Mesenchymal stem cell (in vitro differentiated cells and primary cell): ENCODE results near the gene SPATA3.

Source experiments
- DNase-seq: peaks from one replicate; pipeline ENCODE4 v3.0.0-alpha.2; 2013
- H2AFZ ChIP-seq: one replicate; pipeline ENCODE4 v1.6.1; 2013; ENCODE audit warnings: low read depth, mild to moderate bottlenecking, control low read depth, inconsistent platforms, low read length, moderate library complexity
- H2AK5ac ChIP-seq: 2 replicates; pipeline ENCODE4 v1.6.1; 2013; ENCODE audit warnings: low read length, moderate library complexity, mild to moderate bottlenecking, inconsistent platforms; ENCODE audit not compliant: severe bottlenecking
- H2BK120ac ChIP-seq: one replicate; pipeline ENCODE4 v1.6.1; 2013; ENCODE audit warnings: low read depth, mild to moderate bottlenecking, inconsistent platforms, low read length, moderate library complexity
- H2BK12ac ChIP-seq, 2 experiments: one replicate each; pipeline ENCODE4 v1.6.1; 2013; ENCODE audit warnings: inconsistent platforms in 2 of 2, low read length in 2 of 2, mild to moderate bottlenecking in 2 of 2, moderate library complexity in 2 of 2, control low read depth in 1 of 2
- H2BK15ac ChIP-seq: one replicate; pipeline ENCODE4 v1.6.1; 2013; ENCODE audit warnings: mild to moderate bottlenecking, low read depth, inconsistent platforms; ENCODE audit not compliant: poor library complexity, severe bottlenecking
- H2BK5ac ChIP-seq: 2 replicates; pipeline ENCODE4 v1.6.1; 2013; ENCODE audit warnings: low read depth, mild to moderate bottlenecking, low read length, control low read depth, inconsistent platforms; ENCODE audit not compliant: poor library complexity, severe bottlenecking
- H3K14ac ChIP-seq, 2 experiments: one replicate each; pipeline ENCODE4 v1.6.1; 2013; ENCODE audit warnings: inconsistent platforms in 2 of 2, low read length in 2 of 2, control low read depth in 1 of 2, mild to moderate bottlenecking in 1 of 2, moderate library complexity in 1 of 2
- H3K18ac ChIP-seq, 2 experiments: one replicate each; pipeline ENCODE4 v1.6.1; 2013; ENCODE audit warnings: inconsistent platforms in 2 of 2, low read length in 2 of 2, control low read depth in 1 of 2, low read depth in 1 of 2, mild to moderate bottlenecking in 1 of 2
- H3K23ac ChIP-seq, 2 experiments: one replicate each; pipeline ENCODE4 v1.6.1; 2013; ENCODE audit warnings: inconsistent platforms in 2 of 2, low read length in 2 of 2, mild to moderate bottlenecking in 2 of 2, moderate library complexity in 2 of 2, control low read depth in 1 of 2
- H3K27ac ChIP-seq: 2 replicates; pipeline ENCODE4 v1.5.1; 2013; ENCODE audit warnings: mild to moderate bottlenecking, moderate library complexity, low read length, control low read depth, inconsistent platforms; ENCODE audit not compliant: poor library complexity, severe bottlenecking
- H3K27me3 ChIP-seq, 2 experiments: 2 replicates each; pipeline versions ENCODE4 v1.6.1 to v1.7.0; 2013; ENCODE audit warnings: low read length in 2 of 2, mild to moderate bottlenecking in 2 of 2, moderate library complexity in 2 of 2, control low read depth in 1 of 2, inconsistent platforms in 1 of 2; ENCODE audit not compliant: control insufficient read depth in 1 of 2, insufficient read depth in 1 of 2
- H3K36me3 ChIP-seq, 2 experiments: 2 replicates each; pipeline versions ENCODE4 v1.6.1 to v1.7.0; 2013; ENCODE audit warnings: low read length in 2 of 2, control low read depth in 1 of 2, inconsistent platforms in 1 of 2, low read depth in 1 of 2, mild to moderate bottlenecking in 1 of 2; ENCODE audit not compliant: insufficient read depth in 2 of 2, control insufficient read depth in 1 of 2
- H3K4ac ChIP-seq, 2 experiments: one replicate each; pipeline ENCODE4 v1.6.1; 2013; ENCODE audit warnings: inconsistent platforms in 2 of 2, low read length in 2 of 2, mild to moderate bottlenecking in 2 of 2, moderate library complexity in 2 of 2, control low read depth in 1 of 2, low read depth in 1 of 2
- H3K4me1 ChIP-seq: 2 replicates; pipeline ENCODE4 v1.6.1; 2013; ENCODE audit warnings: low read depth, low read length, control low read depth; ENCODE audit not compliant: control insufficient read depth, insufficient read depth
- H3K4me2 ChIP-seq: 2 replicates; pipeline ENCODE4 v1.6.1; 2013; ENCODE audit warnings: low read length, mild to moderate bottlenecking, inconsistent platforms; ENCODE audit not compliant: poor library complexity, severe bottlenecking
- H3K4me3 ChIP-seq, 2 experiments: 2 replicates each; pipeline versions ENCODE4 v1.5.1 to v1.7.0; 2013; ENCODE audit warnings: low read length in 2 of 2, mild to moderate bottlenecking in 2 of 2, control low read depth in 1 of 2, low read depth in 1 of 2; ENCODE audit not compliant: insufficient read depth in 1 of 2
- H3K79me1 ChIP-seq: replicated peaks from 2 replicates; pipeline ENCODE4 v1.6.1; 2013; ENCODE audit warnings: mild to moderate bottlenecking, control low read depth, low read length, inconsistent platforms; ENCODE audit not compliant: poor library complexity, severe bottlenecking
- H3K9ac ChIP-seq: 2 replicates; pipeline ENCODE4 v1.7.0; 2013; ENCODE audit warnings: mild to moderate bottlenecking, low read length, moderate library complexity
- H3K9me3 ChIP-seq: 2 replicates; pipeline ENCODE4 v1.7.0; 2013; ENCODE audit warnings: mild to moderate bottlenecking, low read length; ENCODE audit not compliant: control insufficient read depth
- H4K8ac ChIP-seq: one replicate; pipeline ENCODE4 v1.6.1; 2013; ENCODE audit warnings: inconsistent platforms, mild to moderate bottlenecking, low read length, moderate library complexity
- H4K91ac ChIP-seq: one replicate; pipeline ENCODE4 v1.6.1; 2013; ENCODE audit warnings: mild to moderate bottlenecking, low read length, inconsistent platforms
- WGBS: methylation state at CpG from one replicate; pipeline ENCODE4 v1.1.7; 2013; ENCODE audit warnings: mixed read lengths; 5-methylcytosine and 5-hydroxymethylcytosine counted together

SPATA3 gene

DNA sequence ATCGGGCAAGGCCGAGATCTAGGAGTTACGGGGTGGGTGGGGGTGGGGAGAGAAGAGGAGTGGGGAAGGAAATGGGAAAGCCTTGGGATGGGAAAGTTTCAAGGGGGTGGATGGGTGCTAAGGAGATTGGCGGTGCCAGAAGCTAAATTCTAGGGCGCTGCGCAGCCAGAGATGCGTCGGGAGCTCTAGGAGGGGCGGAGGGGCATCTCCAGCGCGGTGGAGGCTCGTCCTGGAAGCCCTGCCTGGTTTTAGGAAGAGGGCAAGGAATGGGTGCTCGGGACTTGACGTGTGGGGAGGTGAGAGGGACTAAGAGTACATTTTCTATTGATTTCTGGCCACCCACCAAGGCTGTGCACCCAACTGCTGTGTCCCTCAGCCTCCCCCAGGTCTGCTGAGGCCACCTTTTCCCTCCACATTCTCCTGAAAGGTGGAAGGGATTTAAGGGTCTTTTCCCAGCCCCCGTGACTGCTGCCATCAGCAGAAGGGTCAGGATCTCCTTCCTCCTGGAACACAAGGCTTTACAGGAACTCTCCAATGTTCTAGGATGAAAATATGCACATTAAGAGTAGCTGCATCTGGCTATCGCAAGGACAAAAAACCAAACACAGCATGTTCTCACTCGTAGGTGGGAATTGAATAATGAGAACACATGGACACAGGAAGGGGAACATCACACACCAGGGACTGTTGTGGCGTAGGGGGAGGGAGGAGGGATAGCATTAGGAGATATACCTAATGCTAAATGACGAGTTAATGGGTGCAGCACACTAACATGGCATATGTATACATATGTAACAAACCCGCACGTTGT, 42.8 kb downstream of the SPATA3 start:
- Histone ChIP-seq H3K18ac (no peak overlapping the region), H2BK5ac (no peak overlapping the region), H2AK5ac (no peak overlapping the region), H3K36me3 (peaks cover 0 to 2% of the 10 kb centered on the region in 2 experiments), H3K14ac (no peak overlapping the region), H2BK120ac (no peak overlapping the region), H2BK12ac (no peak overlapping the region), H3K27me3 (peaks cover 69 to 86% of the 10 kb centered on the region in 2 experiments), H4K91ac (no peak overlapping the region), H3K27ac (no peak overlapping the region), H2BK15ac (no peak overlapping the region), H4K8ac (no peak overlapping the region), H3K79me1 (no peaks in the 10 kb centered on the region), H2AFZ (no peak overlapping the region), H3K4me2 (peak overlapping the region; percentile 53), H3K4ac (no peak overlapping the region), H3K4me1 (peaks cover 16% of the 10 kb centered on the region), H3K9me3 (no peaks in the 10 kb centered on the region), H3K9ac (no peak overlapping the region), H3K23ac (no peak overlapping the region), H3K4me3 (no peak overlapping the region)
- 21% methylated on average over 15 of the region's 21 CpGs for WGBS
- no peak for DNase-seq

GRCh38 chr2:231039294-231039664, 43.4 kb downstream of the SPATA3 start:
- no peak overlapping the region for H2BK15ac ChIP-seq
- H2BK5ac ChIP-seq: no peak overlapping the region
- H3K4me3 ChIP-seq: no peak overlapping the region
- peaks cover 0 to 2% of the 10 kb centered on the region in 2 experiments for H3K36me3 ChIP-seq
- H3K23ac ChIP-seq: no peak overlapping the region
- H2AFZ ChIP-seq: no peak overlapping the region
- no peak for DNase-seq
- no peak overlapping the region for H3K18ac ChIP-seq
- WGBS: 95% methylated on average over 5 of the region's 6 CpGs
- no peak overlapping the region for H3K14ac ChIP-seq
- no peak overlapping the region for H3K27ac ChIP-seq
- H3K27me3 ChIP-seq: peaks cover 66 to 84% of the 10 kb centered on the region in 2 experiments
- no peak overlapping the region for H4K8ac ChIP-seq
- no peak overlapping the region for H2BK120ac ChIP-seq
- no peak overlapping the region for H3K4ac ChIP-seq
- peaks cover 13% of the 10 kb centered on the region for H3K4me1 ChIP-seq
- no peak overlapping the region for H4K91ac ChIP-seq
- H3K4me2 ChIP-seq: no peak overlapping the region
- no peak overlapping the region for H2AK5ac ChIP-seq
- H3K9ac ChIP-seq: no peak overlapping the region
- H2BK12ac ChIP-seq: no peak overlapping the region
- no peaks in the 10 kb centered on the region for H3K79me1 ChIP-seq
- H3K9me3 ChIP-seq: no peaks in the 10 kb centered on the region

DNA sequence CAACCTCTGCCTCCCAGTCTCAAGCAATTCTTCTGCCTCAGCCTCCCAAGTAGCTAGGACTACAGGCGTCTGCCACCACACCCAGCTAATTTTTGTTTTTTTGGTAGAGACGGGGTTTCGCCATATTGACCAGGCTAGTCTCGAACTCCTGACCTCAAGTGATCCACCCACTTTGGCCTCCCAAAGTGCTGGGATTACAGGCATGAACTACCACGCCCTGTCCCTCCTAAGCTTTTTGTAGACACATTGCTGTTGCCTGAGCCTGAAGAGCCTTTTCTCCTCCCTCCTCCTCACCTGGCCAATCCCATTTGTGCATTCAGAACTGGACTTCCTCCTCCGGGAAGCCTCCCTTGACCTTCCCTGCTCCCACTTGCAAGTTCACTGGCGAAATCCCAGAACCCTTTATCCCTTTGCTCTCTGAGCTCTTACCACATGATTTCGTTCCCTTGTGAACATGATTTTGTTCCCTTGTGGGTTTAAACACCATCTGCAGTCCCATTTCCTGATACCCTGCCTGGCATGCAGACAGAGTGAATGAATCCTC, 44.0 kb downstream of the SPATA3 start:
- Histone ChIP-seq H4K8ac (no peak overlapping the region), H4K91ac (no peak overlapping the region), H2BK15ac (no peak overlapping the region), H3K79me1 (no peaks in the 10 kb centered on the region), H3K27ac (no peak overlapping the region), H2AFZ (no peak overlapping the region), H3K9ac (no peak overlapping the region), H3K27me3 (peaks cover 61 to 78% of the 10 kb centered on the region in 2 experiments), H3K23ac (no peak overlapping the region), H3K18ac (no peak overlapping the region), H3K4me2 (no peak overlapping the region), H2AK5ac (no peak overlapping the region), H2BK120ac (no peak overlapping the region), H3K9me3 (no peaks in the 10 kb centered on the region), H3K36me3 (peaks cover 0 to 2% of the 10 kb centered on the region in 2 experiments), H3K14ac (no peak overlapping the region), H2BK12ac (no peak overlapping the region), H3K4me1 (peaks cover 13% of the 10 kb centered on the region), H3K4ac (no peak overlapping the region), H3K4me3 (no peak overlapping the region), H2BK5ac (no peak overlapping the region)
- WGBS: 79% methylated on average over 8 of the region's 8 CpGs
- DNase-seq: no peak

DNA sequence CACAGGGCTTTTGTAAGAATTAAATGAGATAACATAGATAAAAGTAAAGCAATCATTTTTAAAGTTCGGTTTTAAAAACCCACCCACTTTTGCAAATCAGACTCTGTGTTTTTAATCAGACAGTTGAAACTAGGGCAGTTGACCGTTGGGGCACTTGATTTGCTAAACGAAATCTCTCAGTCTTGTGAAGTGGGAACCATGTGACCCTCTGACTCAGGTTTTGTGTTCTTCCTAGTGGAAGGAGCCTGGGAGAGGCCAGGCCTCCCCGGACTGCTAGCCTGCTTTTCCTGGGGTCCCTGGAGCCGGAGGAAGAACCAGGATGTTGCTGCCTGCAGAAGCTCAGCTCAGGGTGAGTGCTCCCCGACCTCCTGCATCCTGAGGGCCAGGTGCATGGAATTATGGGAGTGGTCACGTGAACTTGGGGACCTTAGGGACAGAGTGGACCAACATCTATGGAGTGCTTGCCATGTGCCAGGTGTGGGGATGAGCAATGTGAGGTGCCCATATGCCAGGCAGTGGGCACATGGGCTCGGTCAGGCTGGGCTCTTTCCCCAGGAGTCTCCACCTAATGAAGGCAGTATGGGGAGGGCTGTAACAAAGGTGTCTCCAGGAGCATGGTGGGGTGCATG, 45.3 kb downstream of the SPATA3 start:
- H3K4me3 ChIP-seq: no peak overlapping the region
- H3K4ac ChIP-seq: no peak overlapping the region
- H2BK12ac ChIP-seq: no peak overlapping the region
- H4K8ac ChIP-seq: no peak overlapping the region
- peaks cover 51 to 65% of the 10 kb centered on the region in 2 experiments for H3K27me3 ChIP-seq
- no peak overlapping the region for H3K4me2 ChIP-seq
- H3K36me3 ChIP-seq: peaks cover 0 to 2% of the 10 kb centered on the region in 2 experiments
- no peak overlapping the region for H3K14ac ChIP-seq
- H3K9me3 ChIP-seq: no peaks in the 10 kb centered on the region
- H2AFZ ChIP-seq: no peak overlapping the region
- H4K91ac ChIP-seq: peak overlapping the region; percentile 18
- peaks cover 13% of the 10 kb centered on the region for H3K4me1 ChIP-seq
- DNase-seq: peak; percentile 22
- no peaks in the 10 kb centered on the region for H3K79me1 ChIP-seq
- 68% methylated on average over 7 of the region's 8 CpGs for WGBS
- H3K23ac ChIP-seq: no peak overlapping the region
- no peak overlapping the region for H2AK5ac ChIP-seq
- no peak overlapping the region for H2BK15ac ChIP-seq
- no peak overlapping the region for H3K27ac ChIP-seq
- no peak overlapping the region for H2BK5ac ChIP-seq
- H3K18ac ChIP-seq: no peak overlapping the region
- no peak overlapping the region for H3K9ac ChIP-seq
- H2BK120ac ChIP-seq: no peak overlapping the region
